NCI-H187 treated with DMSO at 0.1 percent for 48 hours (cell line): ENCODE measurements around the gene ARMH2.
"Not testable (repeated sequence)": the region's sequence is repeated elsewhere in the genome, so short reads cannot be mapped to it uniquely, and the experiment has no call there.

ENCODE experiments used
- DNase-seq: peaks from one replicate; lab custom pipeline; 2025; lab: John Stamatoyannopoulos, UW

The ARMH2 gene

GRCh38 chr6:24764833-24765828 lies 33.6 kb downstream of the ARMH2 start:
- DNase-seq: not testable (repeated sequence)

- no peak for DNase-seq
Observed at GRCh38 chr6:24763578-24763977, 35.1 kb downstream of the ARMH2 start.

- no peak for DNase-seq
Observed at GRCh38 chr6:24761851-24762250, 36.9 kb downstream of the ARMH2 start.

- DNase-seq: no peak
Observed at GRCh38 chr6:24761193-24761835, 37.4 kb downstream of the ARMH2 start.

- no peak for DNase-seq
Observed at GRCh38 chr6:24760210-24760609, 38.5 kb downstream of the ARMH2 start.

GRCh38 chr6:24759718-24760117 lies 39.0 kb downstream of the ARMH2 start:
- DNase-seq: no peak

GRCh38 chr6:24757611-24758010 lies 41.1 kb downstream of the ARMH2 start:
- DNase-seq: no peak

- no peak for DNase-seq
Observed at GRCh38 chr6:24755279-24755678, 43.4 kb downstream of the ARMH2 start.

GRCh38 chr6:24754378-24754777 lies 44.3 kb downstream of the ARMH2 start:
- not testable (repeated sequence) for DNase-seq

- no peak for DNase-seq
Observed at GRCh38 chr6:24753545-24753944, 45.2 kb downstream of the ARMH2 start.

GRCh38 chr6:24752917-24753492 lies 45.7 kb downstream of the ARMH2 start:
- DNase-seq: no peak

GRCh38 chr6:24752503-24752902 lies 46.2 kb downstream of the ARMH2 start:
- DNase-seq: no peak

GRCh38 chr6:24750878-24751277 lies 47.8 kb downstream of the ARMH2 start:
- not testable (repeated sequence) for DNase-seq

GRCh38 chr6:24749297-24749696 lies 49.4 kb downstream of the ARMH2 start:
- DNase-seq: no peak
